ENCODE results near the gene MCCC1.
"Not testable (repeated sequence)": the region's sequence is repeated elsewhere in the genome, so short reads cannot be mapped to it uniquely, and the experiment has no call there.

Gene MCCC1

GRCh38 chr3:183103950-183104349 is 4.7 kb upstream of the MCCC1 start:
- not testable (repeated sequence) for DNase-seq (ENCODE audit: low read depth, low spot score)

GRCh38 chr3:183101040-183101439 is 1.7 kb upstream of the MCCC1 start:
- DNase-seq (ENCODE audit: low read depth, low spot score): not testable (repeated sequence)

- no peak for DNase-seq (ENCODE audit: low read depth, low spot score)
These were observed 1.1 kb upstream of the MCCC1 start for GRCh38 chr3:183100376-183100775.

GRCh38 chr3:183099838-183100204 is 525 bp upstream of the MCCC1 start:
- DNase-seq (ENCODE audit: low read depth, low spot score): no peak

GRCh38 chr3:183098536-183099025 is 715 bp downstream of the MCCC1 start:
- DNase-seq (ENCODE audit: low read depth, low spot score): no peak

GRCh38 chr3:183094711-183095110 is 4.6 kb downstream of the MCCC1 start:
- no peak for DNase-seq (ENCODE audit: low read depth, low spot score)

GRCh38 chr3:183092256-183092655 is 7.0 kb downstream of the MCCC1 start:
- no peak for DNase-seq (ENCODE audit: low read depth, low spot score)

- DNase-seq (ENCODE audit: low read depth, low spot score): no peak
These were observed 12.1 kb downstream of the MCCC1 start for GRCh38 chr3:183087184-183087583.

- DNase-seq (ENCODE audit: low read depth, low spot score): peak; percentile 62
These were observed 13.5 kb downstream of the MCCC1 start for GRCh38 chr3:183085634-183086390.

- DNase-seq (ENCODE audit: low read depth, low spot score): no peak
These were observed 16.9 kb downstream of the MCCC1 start for GRCh38 chr3:183082355-183082915.

- DNase-seq (ENCODE audit: low read depth, low spot score): no peak
These were observed 17.7 kb downstream of the MCCC1 start for GRCh38 chr3:183081459-183082183.

GRCh38 chr3:183080628-183081027 is 18.7 kb downstream of the MCCC1 start:
- no peak for DNase-seq (ENCODE audit: low read depth, low spot score)

GRCh38 chr3:183074881-183075280 is 24.4 kb downstream of the MCCC1 start:
- no peak for DNase-seq (ENCODE audit: low read depth, low spot score)

GRCh38 chr3:183074261-183074660 is 25.0 kb downstream of the MCCC1 start:
- no peak for DNase-seq (ENCODE audit: low read depth, low spot score)

GRCh38 chr3:183073839-183074238 is 25.5 kb downstream of the MCCC1 start:
- no peak for DNase-seq (ENCODE audit: low read depth, low spot score)

- DNase-seq (ENCODE audit: low read depth, low spot score): no peak
These were observed 28.4 kb downstream of the MCCC1 start for GRCh38 chr3:183070892-183071291.

- DNase-seq (ENCODE audit: low read depth, low spot score): no peak
These were observed 30.2 kb downstream of the MCCC1 start for GRCh38 chr3:183069086-183069485.

- DNase-seq (ENCODE audit: low read depth, low spot score): not testable (repeated sequence)
These were observed 32.4 kb downstream of the MCCC1 start for GRCh38 chr3:183066891-183067290.

GRCh38 chr3:183064475-183064874 is 34.8 kb downstream of the MCCC1 start:
- no peak for DNase-seq (ENCODE audit: low read depth, low spot score)

- peak; percentile 28 for DNase-seq (ENCODE audit: low read depth, low spot score)
These were observed 37.7 kb downstream of the MCCC1 start for GRCh38 chr3:183061391-183062172.

- no peak for DNase-seq (ENCODE audit: low read depth, low spot score)
These were observed 40.9 kb downstream of the MCCC1 start for GRCh38 chr3:183058351-183058750.

- no peak for DNase-seq (ENCODE audit: low read depth, low spot score)
These were observed 48.6 kb downstream of the MCCC1 start for GRCh38 chr3:183050706-183051105.

Measured in astrocyte of the hippocampus (primary cell).